Choroid plexus epithelial cell (primary cell): ENCODE data around the gene RAB1B.

ENCODE experiments used
- DNase-seq: peaks from one replicate; pipeline ENCODE4 v3.0.0-alpha.2; 2010; ENCODE audit warnings: low read depth
- H3K4me3 ChIP-seq: 2 replicates; pipeline ENCODE4 v1.5.1; 2011; ENCODE audit warnings: low read depth, mild to moderate bottlenecking, control low read depth, low read length, moderate library complexity
- CTCF ChIP-seq: conservative IDR thresholded peaks from 2 replicates; pipeline ENCODE4 v1.5.1; 2011; ENCODE audit warnings: low read depth, mild to moderate bottlenecking, control low read depth, inconsistent platforms, low read length, moderate library complexity

Gene RAB1B

GRCh38 chr11:66278363-66279091 lies 10.1 kb downstream of the RAB1B start:
- H3K4me3 ChIP-seq = peak overlapping the region; percentile 20
- DNase-seq = peak; percentile 42
- TF ChIP-seq CTCF = no peak

- no peak for TF ChIP-seq CTCF
- DNase-seq = no peak
- no peak overlapping the region for H3K4me3 ChIP-seq
These were observed 10.8 kb downstream of the RAB1B start for GRCh38 chr11:66279092-66279734.

GRCh38 chr11:66280428-66280827 lies 12.0 kb downstream of the RAB1B start:
- no peak for TF ChIP-seq CTCF
- no peak for DNase-seq
- no peak overlapping the region for H3K4me3 ChIP-seq

GRCh38 chr11:66281001-66281400 lies 12.6 kb downstream of the RAB1B start:
- H3K4me3 ChIP-seq = no peak overlapping the region
- TF ChIP-seq CTCF = no peak
- DNase-seq = no peak

- TF ChIP-seq CTCF = no peak
- H3K4me3 ChIP-seq = no peak overlapping the region
- no peak for DNase-seq
These were observed 13.5 kb downstream of the RAB1B start for GRCh38 chr11:66281776-66282467.

- DNase-seq = peak; percentile 97
- no peak overlapping the region for H3K4me3 ChIP-seq
- peak; percentile 90 for TF ChIP-seq CTCF
These were observed 14.3 kb downstream of the RAB1B start for GRCh38 chr11:66282468-66283455.
